ENCODE results near the gene MARK4.
A peak's percentile ranks its signal among the peaks of the same experiment; 100 is the strongest.
"Not testable (repeated sequence)": the region's sequence is repeated elsewhere in the genome, so short reads cannot be mapped to it uniquely, and the experiment has no call there.

Gene MARK4

DNA sequence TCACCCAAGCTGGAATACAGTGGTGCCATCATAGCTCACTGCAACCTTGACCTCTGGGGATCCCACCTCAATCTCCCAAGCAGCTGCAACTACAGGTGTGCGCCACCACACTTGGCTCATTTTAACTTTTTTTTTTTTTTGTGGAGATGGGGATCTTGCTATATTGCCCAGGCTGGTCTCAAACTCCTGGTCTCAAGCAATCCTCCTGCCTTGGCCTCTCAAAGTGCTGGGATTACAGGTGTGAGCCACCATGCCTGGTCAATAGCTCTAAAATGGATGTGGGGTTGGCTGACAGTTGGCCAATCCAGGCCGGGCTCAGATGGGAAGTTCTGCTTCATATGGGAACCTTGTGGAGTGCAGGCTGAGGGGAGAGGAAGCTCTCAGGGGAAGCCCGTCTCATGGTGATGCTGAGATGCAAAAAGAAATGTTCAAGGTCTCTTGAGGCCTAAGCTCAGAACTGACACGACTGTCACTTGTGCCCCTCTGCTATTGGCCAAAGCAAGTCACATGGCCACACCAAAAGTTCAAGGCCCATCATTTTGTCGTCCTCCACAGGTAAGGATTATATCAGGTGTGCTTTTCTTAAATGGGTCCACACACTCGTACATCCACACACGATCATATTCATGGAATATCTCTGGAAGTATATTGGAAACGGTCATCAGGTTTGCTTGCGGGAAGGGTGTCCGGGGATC lies 82.7 kb downstream of the MARK4 start:
- TF ChIP-seq, protein P1, sequence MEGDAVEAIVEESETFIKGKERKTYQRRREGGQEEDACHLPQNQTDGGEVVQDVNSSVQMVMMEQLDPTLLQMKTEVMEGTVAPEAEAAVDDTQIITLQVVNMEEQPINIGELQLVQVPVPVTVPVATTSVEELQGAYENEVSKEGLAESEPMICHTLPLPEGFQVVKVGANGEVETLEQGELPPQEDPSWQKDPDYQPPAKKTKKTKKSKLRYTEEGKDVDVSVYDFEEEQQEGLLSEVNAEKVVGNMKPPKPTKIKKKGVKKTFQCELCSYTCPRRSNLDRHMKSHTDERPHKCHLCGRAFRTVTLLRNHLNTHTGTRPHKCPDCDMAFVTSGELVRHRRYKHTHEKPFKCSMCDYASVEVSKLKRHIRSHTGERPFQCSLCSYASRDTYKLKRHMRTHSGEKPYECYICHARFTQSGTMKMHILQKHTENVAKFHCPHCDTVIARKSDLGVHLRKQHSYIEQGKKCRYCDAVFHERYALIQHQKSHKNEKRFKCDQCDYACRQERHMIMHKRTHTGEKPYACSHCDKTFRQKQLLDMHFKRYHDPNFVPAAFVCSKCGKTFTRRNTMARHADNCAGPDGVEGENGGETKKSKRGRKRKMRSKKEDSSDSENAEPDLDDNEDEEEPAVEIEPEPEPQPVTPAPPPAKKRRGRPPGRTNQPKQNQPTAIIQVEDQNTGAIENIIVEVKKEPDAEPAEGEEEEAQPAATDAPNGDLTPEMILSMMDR (IDR thresholded peaks at IDR 0.05; ENCODE audit: insufficient read depth, low read depth, low read length, missing control alignments): no peak
- no peak for DNase-seq (ENCODE audit: low read depth)
- H3K4me3 ChIP-seq (ENCODE audit: low read length): no peak overlapping the region

DNA sequence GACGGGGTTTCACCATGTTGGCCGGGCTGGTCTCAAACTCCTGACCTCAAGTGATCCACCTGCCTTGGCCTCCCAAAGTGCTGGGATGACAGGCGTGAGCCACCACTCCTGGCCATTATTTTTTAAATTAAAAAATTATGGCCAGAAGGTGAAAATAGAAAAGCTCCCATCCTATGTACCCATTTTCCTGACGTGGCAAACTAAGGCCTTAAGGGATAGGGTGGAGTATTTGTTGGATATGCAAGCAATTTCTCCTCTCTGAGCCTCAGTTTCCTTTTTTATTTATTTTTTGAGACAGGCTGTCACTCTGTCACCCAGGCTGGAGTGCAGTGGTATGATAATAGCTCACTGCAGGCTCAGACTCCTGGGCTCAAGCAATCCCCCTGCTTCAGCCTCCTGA lies 83.8 kb downstream of the MARK4 start:
- not testable (repeated sequence) for H3K4me3 ChIP-seq (ENCODE audit: low read length); DNase-seq (ENCODE audit: low read depth)

DNA sequence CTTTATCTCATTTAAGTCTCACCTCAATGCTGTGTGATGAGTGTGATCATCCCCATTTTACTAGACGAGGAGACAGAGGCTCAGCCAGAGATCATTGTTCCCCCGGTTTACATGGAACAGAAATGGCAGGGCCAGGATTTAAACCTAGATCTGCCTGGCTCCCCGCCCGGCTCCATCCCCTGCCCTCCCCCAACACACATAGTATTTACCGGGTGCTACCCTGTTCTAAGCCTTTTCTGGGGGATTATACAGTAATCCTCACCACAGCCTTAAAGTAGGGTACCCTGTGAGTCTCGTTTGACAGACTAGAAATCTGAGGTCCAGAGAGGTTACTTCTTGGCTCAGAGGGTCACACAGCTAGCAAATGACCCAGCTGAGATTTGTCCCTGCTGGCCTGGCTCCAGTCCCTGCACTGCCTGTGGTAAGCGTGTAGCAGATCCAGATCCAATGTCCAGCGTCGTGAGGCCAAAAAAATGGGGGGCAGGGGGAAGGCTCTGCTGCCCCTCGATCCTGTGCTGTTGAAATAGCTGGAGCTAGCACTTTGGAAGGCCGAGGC lies 85.7 kb downstream of the MARK4 start:
- no peak overlapping the region for H3K4me3 ChIP-seq (ENCODE audit: low read length)
- TF ChIP-seq, protein P1 (IDR thresholded peaks at IDR 0.05; ENCODE audit: insufficient read depth, low read depth, low read length, missing control alignments): no peak
- no peak for DNase-seq (ENCODE audit: low read depth)

DNA sequence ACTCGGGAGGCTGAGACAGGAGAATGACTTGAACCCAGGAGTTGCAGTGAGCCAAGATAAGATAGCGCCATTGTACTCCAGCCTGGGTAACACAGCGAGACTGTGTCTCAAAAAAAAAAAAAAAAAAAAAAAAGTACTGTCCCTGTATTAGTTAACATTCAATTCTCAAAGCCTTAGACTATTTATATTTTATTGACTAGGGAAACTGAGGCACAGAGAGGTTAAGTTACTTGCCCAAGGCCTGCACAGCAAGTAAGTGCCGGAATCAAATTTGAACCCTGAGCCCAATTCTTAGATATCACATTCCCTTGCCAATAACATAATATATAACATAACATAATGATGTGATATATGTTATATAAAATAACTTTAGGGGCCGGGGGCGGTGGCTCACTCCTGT lies 88.6 kb downstream of the MARK4 start:
- TF ChIP-seq, protein P1 (IDR thresholded peaks at IDR 0.05; ENCODE audit: insufficient read depth, low read depth, low read length, missing control alignments): no peak
- no peak for DNase-seq (ENCODE audit: low read depth)
- H3K4me3 ChIP-seq (ENCODE audit: low read length): no peak overlapping the region

DNA sequence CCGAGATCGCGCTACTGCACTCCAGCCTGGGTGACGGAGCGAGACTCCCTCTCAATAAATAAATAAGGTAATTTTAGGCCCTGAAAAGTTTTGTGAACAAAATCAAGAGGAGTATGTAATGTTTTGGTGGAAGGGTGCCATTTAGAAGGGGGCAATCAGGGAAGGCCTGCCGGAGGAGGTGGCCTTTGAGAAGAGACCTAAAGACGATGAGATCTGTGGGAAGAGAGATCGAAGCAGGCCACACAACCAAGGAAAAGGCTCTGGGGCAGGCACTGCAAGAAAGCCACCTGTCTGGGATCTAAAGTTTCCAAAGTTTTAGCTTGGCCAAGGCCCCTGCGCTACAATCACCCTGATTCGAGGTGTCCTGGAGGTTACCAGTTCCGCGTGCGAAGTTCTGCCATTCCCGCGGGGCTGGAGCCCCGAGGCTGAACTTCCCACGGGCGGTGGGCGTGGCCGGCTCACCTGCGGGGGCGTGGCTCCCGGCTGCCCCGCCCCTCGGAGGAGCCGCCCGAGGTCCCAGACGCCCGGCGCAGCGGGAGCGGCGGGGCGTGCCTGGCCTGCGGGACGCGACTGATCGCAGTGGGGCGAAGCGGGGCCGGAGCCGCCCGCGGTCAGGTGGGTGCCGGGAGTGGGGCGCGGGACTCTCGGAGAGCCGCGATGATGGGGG lies 89.3 kb downstream of the MARK4 start, which contains the start of gene KLC3:
KLC3 (plus strand) TSS at position 519 of the 667 bp plus-strand sequence. CDS start 4,792 bp downstream, outside the sequence.
- TF ChIP-seq, protein P1 (IDR thresholded peaks at IDR 0.05; ENCODE audit: insufficient read depth, low read depth, low read length, missing control alignments): no peak
- peak; percentile 66 for DNase-seq (ENCODE audit: low read depth)
- peak within 1 kb of the TSS; percentile 74 for H3K4me3 ChIP-seq (ENCODE audit: low read length)

DNA sequence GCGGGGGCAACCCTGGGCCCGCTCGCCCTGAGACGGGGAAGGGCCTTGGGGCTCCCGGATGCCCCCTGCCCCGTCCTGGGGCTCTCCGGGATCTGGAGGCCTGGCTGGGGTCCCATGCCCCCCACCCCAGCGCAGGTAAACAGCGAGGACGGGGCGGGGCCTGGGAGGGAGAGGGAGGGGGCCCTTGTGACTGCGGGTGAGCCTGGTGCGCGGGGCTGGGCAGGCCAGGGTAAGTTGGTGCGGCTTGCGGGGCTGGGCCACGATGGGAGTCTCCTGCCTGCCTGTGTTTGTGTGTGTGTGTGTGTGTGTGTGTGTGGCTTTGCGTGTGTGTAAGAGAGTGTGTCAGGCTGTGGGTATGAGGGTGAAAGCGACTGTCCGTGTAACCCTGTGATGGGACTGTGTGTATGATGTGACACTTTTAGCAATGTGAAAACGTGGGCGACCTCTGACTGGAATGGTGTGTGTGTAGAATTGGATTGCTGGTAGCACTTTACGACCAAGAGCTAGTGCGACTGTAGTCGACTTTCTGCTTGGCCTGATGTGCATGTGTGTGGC lies 89.9 kb downstream of the MARK4 start:
- DNase-seq (ENCODE audit: low read depth): peak; percentile 53
- H3K4me3 ChIP-seq (ENCODE audit: low read length): peak overlapping the region; percentile 74
- TF ChIP-seq, protein P1 (IDR thresholded peaks at IDR 0.05; ENCODE audit: insufficient read depth, low read depth, low read length, missing control alignments): no peak

DNA sequence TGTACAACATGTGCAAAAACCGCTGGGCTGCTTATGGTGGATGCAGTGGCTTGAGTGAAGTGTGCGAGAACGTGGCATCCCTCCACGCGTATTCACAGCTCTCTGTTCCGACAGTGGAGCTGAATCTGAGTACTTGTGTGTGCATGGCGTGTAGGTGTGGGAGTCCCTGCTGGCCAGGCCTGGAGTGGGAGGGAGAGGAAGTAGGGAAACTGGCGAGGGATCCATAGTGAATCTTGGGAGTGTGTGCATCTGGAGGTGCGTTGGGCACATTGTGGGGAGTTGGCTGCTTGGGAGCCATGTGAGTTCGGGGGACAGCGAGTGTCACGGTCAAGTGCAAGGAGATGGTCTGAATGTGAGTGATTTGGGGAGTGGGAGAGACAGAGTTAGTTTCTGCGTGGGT lies 91.8 kb downstream of the MARK4 start:
- TF ChIP-seq, protein P1 (IDR thresholded peaks at IDR 0.05; ENCODE audit: insufficient read depth, low read depth, low read length, missing control alignments): no peak
- no peak overlapping the region for H3K4me3 ChIP-seq (ENCODE audit: low read length)
- no peak for DNase-seq (ENCODE audit: low read depth)
